GM21367 (cell line): ENCODE data around the gene MAS1.
"Not testable (repeated sequence)": the region's sequence is repeated elsewhere in the genome, so short reads cannot be mapped to it uniquely, and the experiment has no call there.

Experiments
- ATAC-seq: cut with Tn5 transposase; IDR thresholded peaks from one replicate; pipeline ENCODE4 v1.9.1; 2021; ENCODE audit not compliant: unreplicated experiment

MAS1 gene

DNA sequence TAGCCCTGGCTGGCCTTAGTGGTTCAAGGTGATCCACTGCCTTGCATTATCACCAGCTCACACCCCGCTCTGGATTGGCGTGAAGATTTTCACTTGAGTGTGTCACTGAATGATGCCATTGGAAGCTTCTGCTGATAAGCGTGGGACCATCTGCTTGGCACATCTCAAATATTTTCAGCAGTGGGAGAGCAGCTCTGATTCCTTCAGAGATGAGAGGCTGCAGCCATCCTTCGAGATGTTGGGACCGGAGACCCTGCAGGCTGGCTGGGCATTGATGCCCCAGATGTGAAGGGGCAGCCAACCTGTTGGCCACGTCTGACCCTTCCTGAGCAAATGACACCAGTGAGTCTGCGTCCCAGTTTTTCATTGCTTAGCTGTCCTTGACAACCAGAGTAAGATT lies at the start of gene MAS1:
TSS of gene MAS1 (plus strand) at position 197 of the 400 bp plus-strand sequence. CDS start 15,968 bp downstream, outside the sequence.
- no peak for ATAC-seq

DNA sequence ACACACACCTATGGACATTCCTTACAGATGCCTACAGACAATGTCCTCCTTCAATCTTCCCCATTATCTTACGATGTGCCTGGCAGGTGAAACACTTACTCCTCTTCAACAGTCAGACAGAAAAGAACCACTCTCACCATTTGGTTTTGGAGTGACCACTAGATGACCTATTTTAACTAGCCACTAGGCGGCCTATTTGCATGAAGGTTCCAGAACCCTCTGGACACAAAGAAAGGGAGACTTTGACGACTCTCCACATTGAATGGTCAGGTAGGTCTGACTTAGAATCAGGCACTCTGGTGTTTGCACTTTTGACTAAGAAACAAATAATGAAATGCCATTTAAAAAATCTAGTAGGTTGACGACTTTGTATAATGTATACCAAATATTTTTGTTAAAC lies 48.8 kb upstream of the MAS1 start:
- ATAC-seq: no peak

DNA sequence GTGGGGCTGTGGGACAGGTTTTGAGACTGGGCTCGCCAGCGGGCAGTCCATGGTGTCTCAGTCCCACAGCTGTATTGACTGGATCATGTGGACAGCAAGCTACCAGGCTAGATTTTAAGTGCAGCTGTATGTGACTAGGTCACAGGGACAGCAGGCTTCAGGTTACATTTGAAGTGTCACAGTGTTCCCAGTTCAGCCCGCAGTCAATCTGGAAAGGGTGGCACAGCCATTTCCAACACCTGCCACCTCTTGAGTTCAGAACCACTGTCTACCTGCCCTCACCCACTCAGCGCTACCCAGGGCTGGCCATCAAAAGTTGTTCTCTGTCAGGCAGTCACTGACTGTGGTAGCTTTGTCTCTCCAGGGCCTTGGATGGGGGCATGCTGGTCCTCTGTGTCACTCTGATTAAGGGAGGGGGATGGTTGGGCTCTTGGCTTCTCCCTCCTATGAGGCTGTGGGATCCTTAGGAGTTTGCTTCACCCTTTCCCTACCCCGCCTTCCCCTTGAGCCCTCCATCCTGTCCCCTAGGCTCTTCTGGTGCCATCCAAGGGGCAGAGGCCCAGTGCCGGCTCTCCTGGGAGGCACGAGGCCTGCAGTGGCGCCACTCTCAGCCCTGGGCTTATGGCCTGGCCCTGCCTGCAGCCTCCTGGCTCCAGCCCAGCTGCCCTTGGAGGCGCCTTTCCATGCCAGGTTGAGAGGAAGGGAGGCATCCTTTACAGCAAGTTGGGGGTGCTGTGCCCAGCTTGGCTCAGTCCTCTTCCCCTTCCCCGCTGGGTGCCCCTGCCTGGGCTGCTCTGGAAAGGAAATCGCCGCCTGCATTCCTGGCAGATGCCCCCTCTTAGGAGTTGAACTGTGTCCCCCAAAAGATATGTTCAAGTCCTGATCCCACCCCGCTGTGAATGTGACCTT lies 45.8 kb upstream of the MAS1 start:
- ATAC-seq: no peak

DNA sequence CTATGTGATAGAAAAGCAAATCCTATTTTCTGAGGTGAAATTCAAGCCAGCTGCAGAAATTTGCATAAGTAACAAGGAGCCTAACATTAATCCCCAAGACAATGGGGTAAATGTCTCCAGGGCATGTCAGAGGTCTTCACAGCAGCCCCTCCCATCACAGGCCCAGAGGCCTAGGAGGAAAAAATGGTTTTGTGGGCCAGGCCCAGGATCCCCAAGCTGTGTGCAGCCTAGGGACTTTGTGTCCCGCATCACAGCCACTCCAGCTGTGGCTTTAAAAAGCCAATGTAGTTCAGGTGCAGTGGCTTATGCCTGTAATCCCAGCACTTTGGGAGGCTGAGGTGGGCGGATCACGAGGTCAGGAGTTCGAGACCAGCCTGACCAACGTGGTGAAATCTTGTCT lies 42.2 kb upstream of the MAS1 start:
- ATAC-seq: not testable (repeated sequence)

DNA sequence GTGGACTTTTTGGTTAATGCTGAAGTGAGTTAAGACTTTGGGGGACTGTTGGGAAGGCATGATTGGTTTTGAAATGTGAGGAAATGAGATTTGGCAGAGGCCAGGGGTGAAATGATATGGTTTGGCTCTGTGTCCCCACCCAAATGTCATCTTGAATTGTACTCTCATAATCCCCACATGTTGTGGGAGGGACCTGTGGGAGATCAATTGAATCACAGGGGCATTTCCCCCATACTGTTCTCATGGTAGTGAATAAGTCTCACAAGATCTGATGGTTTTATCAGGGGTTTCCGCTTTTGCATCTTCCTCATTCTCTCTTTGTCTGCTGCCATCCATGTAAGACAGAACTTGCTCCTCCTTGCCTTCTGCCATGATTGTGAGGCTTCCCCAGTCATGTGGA lies 40.9 kb upstream of the MAS1 start:
- ATAC-seq: not testable (repeated sequence)

DNA sequence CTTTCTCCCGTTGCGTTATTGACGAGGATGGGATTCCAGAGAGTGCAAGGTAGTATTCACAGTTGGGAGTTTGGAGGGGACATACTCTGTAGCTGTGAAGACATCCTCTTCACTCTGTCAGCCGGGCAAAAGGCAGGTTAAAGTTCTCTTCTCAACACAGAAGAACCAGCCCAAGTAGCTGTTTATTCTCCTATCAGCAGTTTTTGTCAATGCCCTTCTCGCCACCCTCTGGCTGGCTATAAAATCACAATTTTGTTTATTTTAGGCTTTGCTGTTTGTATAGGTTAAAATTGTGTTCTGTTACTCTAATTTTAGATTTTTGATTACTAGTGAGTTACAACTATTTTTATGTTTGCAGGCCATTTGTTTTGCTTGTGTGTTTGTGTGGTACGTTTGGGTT lies 37.9 kb upstream of the MAS1 start:
- no peak for ATAC-seq

DNA sequence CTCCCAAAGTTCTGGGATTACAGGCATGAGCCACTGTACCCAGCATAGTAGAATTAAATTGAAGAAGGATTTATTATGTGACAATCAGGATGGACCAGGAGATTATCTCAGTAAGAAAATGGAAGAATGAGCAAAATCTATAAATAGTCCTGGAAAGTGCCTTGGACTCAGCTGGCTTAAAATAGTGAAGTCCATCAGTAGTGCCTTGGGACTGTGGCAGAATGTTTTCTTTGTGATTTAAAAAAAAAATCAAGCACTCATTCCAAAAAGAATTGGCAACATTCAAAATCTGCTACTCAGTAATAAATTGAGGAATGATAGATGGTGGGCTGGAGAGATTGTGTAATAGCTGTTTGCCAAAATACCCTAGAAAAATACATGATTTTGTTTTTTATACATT lies 37.0 kb upstream of the MAS1 start:
- no peak for ATAC-seq

DNA sequence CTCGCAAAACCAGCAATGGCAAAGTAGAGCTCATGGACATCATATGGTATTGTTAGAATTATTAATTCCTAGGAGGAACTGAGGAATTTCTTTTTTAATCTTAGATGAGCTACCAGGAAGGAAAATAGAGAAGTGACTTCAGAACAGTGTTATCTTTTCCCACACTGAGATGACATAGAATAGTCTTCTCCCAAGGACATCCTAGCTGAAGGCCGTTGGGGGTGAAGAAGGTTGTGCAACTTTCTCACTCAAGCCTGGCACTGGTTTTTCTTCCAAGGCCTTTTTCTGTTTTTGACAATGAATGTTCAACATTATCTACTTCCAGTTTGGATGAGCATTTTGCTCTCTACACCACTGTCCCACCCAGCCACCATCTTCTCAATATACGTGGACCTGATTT lies 35.8 kb upstream of the MAS1 start:
- ATAC-seq: no peak

DNA sequence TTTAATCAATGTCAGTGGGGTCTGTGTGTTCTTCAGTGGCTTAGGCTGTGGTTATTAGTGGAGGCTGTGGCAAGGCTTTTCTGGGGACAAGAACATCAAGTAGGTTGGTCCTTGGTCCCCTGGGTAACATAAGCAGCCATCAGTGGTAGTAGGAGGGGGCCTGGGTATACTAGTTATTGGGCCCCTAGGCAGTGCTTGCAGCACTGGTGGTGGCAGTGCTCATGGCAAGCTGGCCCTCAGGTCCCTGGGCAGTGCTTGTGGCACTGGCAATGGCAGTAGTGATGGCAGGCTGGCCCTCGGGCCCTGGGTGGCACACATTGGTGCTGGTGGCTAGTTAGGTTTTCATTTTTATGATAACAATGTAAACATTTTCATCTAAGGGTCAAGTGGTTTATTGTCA lies 32.5 kb upstream of the MAS1 start:
- no peak for ATAC-seq

DNA sequence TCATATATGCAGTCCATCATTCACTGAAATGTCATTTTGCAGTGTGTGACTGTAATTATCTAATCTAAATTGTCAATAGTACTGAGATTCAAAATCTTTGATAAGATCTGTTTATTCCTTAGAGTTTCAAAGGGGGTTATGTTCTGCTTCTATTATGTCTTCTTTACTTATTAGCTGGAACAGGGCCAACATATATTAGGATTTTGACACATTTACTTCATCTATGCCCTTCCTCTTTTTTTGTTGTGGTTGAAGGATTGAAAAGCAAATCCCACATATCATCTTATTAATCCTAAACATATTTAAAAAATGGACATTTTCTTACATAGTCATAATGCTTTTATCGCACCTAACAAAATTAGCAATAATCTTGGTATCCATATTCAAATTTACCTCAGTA lies 30.3 kb upstream of the MAS1 start:
- no peak for ATAC-seq

DNA sequence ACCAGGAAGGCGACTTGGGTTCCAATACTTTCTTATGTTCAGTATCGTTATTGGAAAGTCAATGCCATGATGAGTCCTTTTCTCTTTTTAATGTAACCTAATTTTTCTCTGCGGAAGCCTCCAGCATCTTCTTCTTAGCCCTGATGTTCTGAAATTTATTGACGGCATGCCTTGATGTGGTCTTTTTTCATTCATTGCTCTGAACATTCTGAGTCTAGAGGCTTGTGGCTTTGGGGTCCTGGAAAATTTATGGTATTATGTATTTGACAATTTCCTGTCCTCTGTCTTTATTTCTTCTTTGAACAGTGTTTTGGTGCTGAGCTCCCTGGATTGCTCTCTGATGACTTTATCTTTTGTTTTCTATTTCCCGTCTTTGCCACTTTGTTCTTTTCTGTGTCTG lies 28.7 kb upstream of the MAS1 start:
- no peak for ATAC-seq

DNA sequence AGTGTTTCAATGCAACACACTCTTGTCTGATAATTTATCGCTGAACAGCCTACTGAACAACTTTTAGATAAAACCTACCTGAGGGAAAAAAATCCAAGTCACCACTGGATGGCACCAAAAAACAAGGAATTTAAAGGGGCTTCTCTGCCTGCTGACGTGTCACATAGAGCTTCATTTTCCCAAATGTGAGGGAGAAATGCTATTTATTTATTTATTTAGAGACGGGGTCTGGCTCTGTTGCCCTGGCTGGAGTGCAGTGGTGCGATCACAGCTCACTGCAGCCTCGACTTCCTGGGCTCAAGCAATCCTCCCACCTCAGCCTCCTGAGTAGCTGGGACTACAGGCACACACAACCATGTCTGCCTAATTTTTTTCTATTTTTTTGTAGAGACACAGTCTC lies 27.4 kb upstream of the MAS1 start:
- ATAC-seq: not testable (repeated sequence)

DNA sequence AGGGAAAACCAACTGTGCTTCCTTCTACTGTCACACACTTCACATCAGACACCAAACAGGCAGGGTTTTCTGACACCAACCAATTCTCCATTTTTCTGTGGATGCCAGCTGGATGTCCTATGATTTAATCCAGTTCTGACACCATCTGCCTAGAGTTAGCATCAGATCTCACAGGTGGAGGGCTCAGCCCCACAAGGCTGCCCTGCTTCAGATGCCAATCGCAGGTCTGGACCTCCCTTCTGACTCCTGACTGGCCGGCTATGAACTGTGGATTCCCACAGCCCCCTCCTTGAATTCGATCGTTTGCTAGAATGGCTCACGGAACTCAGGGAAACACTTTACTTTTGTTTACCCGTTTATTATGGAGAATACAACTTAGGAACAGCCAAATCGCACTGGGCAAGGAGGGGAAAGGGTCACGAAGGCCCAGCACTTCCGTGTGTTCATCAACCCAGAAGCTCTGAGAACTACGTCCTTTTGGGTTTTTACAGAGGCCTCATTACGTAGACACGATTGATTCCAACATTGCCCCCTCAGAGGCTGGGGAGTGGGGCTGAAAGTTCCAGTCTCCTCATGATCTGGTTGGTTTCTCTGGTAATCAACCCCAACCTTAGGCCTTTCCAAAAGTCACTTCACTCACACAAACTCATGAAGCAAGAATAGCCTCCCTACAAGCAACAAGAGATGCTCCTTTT lies 25.4 kb upstream of the MAS1 start:
- ATAC-seq: no peak

DNA sequence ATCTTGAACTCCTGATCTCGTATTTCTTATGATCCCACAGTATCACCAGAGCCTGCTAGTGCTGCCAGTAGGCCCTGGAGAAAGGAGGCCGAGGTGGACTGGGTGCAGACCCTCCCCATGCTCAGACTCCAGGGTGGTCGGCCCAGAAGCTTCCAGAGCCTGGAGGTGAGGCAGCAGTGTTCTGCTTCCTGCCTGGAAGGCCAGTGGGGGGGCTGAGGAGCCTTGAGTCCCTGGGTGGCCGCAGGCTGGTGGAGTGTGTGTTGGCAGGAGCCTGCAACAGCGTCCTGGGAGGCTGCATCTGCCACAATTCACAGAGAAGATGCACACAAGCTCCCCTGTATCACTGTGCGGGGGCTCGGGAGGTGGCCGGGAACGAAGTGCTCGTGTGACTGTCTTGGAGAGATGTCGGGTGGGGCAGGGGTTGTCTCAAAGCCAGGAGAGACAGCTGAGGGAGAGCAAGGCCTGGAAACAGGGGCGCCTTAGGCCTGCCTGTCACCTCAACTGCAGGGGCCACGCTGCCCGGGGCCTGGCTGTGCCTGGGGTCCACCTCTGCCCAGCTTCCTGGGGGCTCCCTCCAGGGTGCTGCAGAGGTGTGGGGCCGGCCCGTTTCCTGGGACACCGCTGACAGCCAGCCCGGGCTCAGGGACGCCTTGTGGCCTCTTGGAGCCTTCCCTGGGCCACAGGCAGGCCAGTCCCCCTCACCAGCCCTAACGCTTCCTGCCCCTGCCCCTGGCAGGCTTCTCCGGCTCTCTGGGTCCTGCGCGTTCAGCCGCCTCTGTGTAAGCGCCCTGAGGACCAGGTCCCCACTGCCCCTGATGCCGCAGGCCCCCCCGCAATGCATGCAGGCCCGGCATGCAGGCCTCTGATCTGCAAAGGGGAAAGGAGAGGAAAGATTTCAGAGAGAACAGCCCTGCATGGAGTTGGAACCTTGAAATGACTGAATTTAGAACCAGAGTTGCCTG lies 24.2 kb upstream of the MAS1 start:
- ATAC-seq: no peak

DNA sequence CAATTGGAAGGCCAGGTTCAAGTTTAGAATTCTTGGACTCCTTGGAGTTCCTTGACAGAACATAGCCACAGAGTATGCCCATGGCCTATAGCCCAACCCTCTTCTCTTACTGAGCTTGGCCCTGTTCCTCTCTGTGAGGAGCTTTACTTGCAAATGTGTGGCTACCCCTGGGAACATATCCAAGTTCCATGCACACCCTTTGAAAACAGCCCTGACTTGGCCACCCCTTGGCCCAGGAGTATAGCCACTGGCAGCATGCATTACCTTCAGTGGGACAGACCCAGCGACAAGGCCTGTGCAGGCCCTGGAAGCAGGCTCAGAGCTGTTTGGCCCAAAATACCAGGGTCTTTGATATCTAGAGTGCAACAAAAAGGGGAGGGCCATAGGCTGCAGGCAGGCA lies 19.5 kb upstream of the MAS1 start:
- no peak for ATAC-seq

DNA sequence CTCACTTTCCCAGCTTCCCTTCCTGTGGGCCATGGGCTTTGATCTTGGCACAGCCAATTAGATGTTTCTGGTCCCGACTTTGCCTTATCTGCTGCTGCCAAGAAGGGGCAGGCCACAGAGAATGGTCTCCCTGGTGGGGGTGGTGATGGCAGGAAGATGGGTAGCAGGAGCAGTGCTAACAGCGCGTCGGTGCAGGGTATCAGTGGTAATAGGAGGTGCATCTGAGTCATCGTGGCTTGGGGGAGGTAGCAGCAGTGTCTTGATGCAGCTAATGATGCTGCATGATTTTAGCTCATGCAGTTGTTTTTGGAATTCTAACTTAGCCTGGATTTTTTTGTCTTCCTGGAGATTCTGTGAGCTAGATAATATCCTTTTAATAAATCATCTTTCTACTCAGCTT lies 18.9 kb upstream of the MAS1 start:
- ATAC-seq: no peak

DNA sequence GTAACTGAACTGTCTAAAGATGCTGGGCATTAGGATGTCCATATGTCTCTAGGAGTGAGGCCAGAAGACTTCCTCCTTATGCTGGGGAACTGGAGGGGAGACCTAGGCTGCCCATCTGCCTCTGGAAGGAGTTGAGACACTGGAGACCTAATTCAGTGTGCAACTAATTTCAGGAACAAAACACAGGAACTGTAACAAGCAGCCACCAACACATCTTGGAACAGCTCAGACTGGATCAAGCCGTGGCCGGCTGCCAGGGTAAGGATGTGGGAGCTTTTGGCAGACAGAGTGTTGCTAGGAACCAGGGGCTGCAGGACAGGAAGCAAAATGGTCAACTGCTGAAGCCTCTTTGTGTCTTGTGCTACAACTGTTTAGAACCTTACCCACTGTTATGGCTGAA lies 16.4 kb upstream of the MAS1 start:
- no peak for ATAC-seq

DNA sequence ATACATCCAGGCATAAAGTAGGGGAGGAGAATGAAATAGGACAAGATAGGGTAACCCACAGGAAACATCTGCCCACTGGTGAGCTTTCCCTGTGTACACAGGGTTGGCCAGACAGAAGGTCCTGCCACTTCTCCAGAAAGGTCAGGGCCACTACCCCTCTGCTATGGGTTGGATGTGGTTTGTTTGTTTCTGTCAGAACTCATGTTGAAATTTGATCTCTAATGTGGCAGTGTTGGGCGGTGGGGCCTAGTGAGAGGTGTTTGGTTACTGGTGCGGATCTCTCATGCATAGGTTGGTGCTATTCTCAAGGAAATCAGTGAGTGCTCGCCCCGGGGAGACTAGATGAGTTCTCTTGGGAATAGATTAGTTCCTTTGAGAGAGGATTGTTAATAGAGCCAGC lies 15.6 kb upstream of the MAS1 start:
- ATAC-seq: no peak

DNA sequence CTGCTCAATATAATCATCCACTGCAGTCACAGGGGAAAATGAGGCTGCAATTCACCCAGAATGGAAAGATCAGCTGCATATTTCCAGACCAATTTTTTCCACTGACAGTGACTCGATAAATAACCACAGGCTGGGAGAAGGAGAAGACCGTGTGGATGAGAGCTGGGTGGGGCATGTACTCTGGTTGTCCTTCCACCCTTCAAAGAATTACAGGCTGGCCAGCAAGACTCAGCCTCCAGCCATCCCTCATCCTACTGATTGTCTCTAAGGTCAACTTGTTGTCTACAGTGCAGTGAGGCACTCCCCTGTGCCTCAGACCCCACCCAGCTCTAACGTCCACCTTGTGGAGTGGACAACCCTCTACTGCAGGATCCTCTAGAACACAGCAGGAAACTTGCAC lies 14.5 kb upstream of the MAS1 start:
- no peak for ATAC-seq

DNA sequence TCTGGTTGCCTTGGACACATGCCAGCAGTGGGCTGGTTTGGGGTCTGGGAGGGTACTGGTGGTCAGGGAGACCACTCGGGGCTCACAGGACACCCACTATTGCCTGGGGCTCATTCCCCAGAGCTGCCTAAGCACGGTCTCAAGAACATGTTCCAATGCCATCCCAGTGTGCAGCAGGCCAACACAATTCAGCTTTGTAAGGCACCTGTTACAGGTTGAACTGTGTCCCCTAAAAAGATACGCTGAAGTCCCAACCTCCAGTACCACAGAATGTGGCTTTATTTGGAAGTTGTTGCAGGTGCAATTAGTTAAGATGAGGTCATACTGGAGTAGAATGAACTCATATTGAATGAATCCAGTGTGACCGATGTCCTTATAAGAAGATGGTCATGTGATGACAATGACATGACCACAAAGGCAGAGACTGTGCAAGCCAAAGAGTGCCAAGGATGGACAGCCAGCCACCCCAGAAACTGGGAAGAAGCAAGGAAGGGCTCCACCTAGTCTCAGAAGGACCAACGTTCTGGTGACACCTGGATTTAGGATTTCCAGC lies 13.5 kb upstream of the MAS1 start:
- no peak for ATAC-seq

DNA sequence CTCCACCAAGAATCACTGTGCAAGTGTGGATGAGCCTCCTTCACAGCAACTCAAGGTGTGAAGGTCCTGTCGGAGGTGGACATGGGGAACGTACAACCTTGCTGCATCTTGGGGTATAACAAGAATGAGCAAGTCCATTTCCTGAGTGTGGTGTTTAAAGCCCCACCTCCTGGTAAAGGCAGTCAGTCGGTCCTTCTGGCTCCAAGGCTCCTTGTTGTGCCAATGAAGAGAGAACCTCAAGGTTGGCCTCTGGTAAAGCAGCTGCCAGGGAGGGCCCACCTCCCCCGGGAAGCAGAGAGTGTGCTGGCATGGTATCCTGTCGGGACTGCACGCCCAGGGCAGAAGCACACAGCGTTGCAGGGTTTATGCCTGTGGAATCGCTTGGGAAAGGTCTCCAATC lies 12.4 kb upstream of the MAS1 start:
- ATAC-seq: no peak
